Activated CD4-positive, alpha-beta T cell treated with anti-CD3 and anti-CD28 coated beads for 36 hours (primary cell): ENCODE data around the gene PCDHGB5. TPM values are rescaled to one million over a fixed set of nuclear protein-coding genes. Genes with fewer than 3 reads are reported as not detected.
"Not testable (repeated sequence)": the region's sequence is repeated elsewhere in the genome, so short reads cannot be mapped to it uniquely, and the experiment has no call there.

Experiments used
- ATAC-seq: fragments of 200-7000 bp; cut with Tn5 transposase; one replicate; pipeline ENCODE4 v1.10.0; 2021; ENCODE audit warnings: mild to moderate bottlenecking, moderate library complexity
- CTCF ChIA-PET: fragments of 350-600 bp; sonication (Branson Sonifier 250); formaldehyde crosslinking; loops from one replicate; lab custom pipeline; 2021; ENCODE audit warnings: antibody characterized with exemption; lab: Charles Lee
- POLR2A ChIA-PET: fragments of 350-600 bp; sonication (Branson Sonifier 250); formaldehyde crosslinking; loops from one replicate; lab custom pipeline; 2021; ENCODE audit warnings: antibody characterized with exemption, inconsistent platforms; lab: Charles Lee
- DNase-seq: peaks from one replicate; pipeline ENCODE4 v3.0.0-alpha.2; 2020
- H3K27ac Mint-ChIP-seq: one replicate; pipeline ENCODE4 v1.8.0; 2021; ENCODE audit warnings: mixed read lengths
- H3K27me3 Mint-ChIP-seq: one replicate; pipeline ENCODE4 v1.8.0; 2021; ENCODE audit warnings: mixed read lengths
- H3K36me3 Mint-ChIP-seq: one replicate; pipeline ENCODE4 v1.8.0; 2021; ENCODE audit warnings: low read depth, mixed read lengths
- H3K4me1 Mint-ChIP-seq: one replicate; pipeline ENCODE4 v1.8.0; 2021; ENCODE audit warnings: mixed read lengths
- H3K4me3 Mint-ChIP-seq: one replicate; pipeline ENCODE4 v1.8.0; 2021; ENCODE audit warnings: mild to moderate bottlenecking, moderate library complexity, mixed read lengths
- H3K9me3 Mint-ChIP-seq: one replicate; pipeline ENCODE4 v1.8.0; 2021; ENCODE audit warnings: low read depth, mixed read lengths
- intact Hi-C, 2 experiments: fragments of 100-400 bp; cut with DNase I in 1 of 2; cut with micrococcal nuclease in 1 of 2; formaldehyde crosslinking; loops; one replicate each; pipeline versions ENCODE4 v1.14.2 to v1.15.1; 2022 to 2024; cut with DNase I, micrococcal nuclease
- total RNA-seq, 2 experiments: library from RNA; stranded (reverse); gene quantifications; one replicate each; pipeline ENCODE4 v1.2.3, GENCODE V29; 2021

Gene PCDHGB5
- total RNA-seq, 2 experiments from 2014 or later, result 0.05 to 0.09 TPM

- ChIA-PET CTCF (interaction anchor here (0.7 kb wide), 1 partner anchor 187 kb away, joined by 3 read pairs; no protein-coding TSS in a partner anchor), POLR2A (no interaction called here)
- H3K4me3 Mint-ChIP-seq, result peak within 1 kb of the TSS; percentile 47
- peaks cover 27% of the 10 kb centered on the region for H3K9me3 Mint-ChIP-seq
- ATAC-seq, result no peak
- intact Hi-C loops, result no loop called here
- H3K4me1 Mint-ChIP-seq, result no peaks in the 10 kb centered on the region
- no peak within 1 kb of the TSS for H3K27ac Mint-ChIP-seq
- peaks cover 64% of the 10 kb centered on the region for H3K27me3 Mint-ChIP-seq
- no peak for DNase-seq
- peaks cover 10% of the 10 kb centered on the region for H3K36me3 Mint-ChIP-seq
Measured at GRCh38 chr5:141382469-141383294, 15.1 kb upstream of the PCDHGB5 start, which contains the start of gene PCDHGA7. Gene PCDHGA7, plus strand, starts transcription at chr5:141382742. Its CDS starts 158 bp downstream, at chr5:141382900.

DNA sequence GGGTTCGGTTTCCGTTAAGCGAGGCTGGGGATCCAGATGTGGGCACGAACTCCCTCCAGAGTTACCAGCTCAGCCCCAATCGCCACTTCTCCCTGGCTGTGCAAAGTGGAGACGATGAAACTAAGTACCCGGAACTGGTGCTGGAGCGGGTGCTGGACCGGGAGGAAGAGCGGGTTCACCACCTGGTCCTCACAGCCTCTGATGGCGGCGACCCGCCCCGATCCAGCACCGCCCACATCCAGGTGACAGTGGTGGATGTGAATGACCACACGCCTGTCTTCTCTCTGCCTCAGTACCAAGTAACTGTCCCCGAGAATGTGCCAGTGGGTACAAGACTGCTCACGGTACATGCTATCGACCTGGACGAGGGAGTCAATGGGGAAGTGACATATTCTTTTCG lies 14.4 kb upstream of the PCDHGB5 start:
- Mint-ChIP-seq H3K4me1 (no peaks in the 10 kb centered on the region), H3K9me3 (peaks cover 29% of the 10 kb centered on the region), H3K27me3 (peaks cover 66% of the 10 kb centered on the region), H3K4me3 (no peak overlapping the region), H3K36me3 (peaks cover 12% of the 10 kb centered on the region), H3K27ac (no peak overlapping the region)
- ATAC-seq (no peak), DNase-seq (no peak)
- intact Hi-C loops, result no loop called here
- CTCF ChIA-PET, result interaction anchor here (0.6 to 0.7 kb wide), 2 partner anchors 188 to 223 kb away, joined by 3 read pairs; no protein-coding TSS in a partner anchor
- POLR2A ChIA-PET, result no interaction called here

GRCh38 chr5:141384471-141385267 lies 13.1 kb upstream of the PCDHGB5 start:
- POLR2A ChIA-PET, result no interaction called here

DNA sequence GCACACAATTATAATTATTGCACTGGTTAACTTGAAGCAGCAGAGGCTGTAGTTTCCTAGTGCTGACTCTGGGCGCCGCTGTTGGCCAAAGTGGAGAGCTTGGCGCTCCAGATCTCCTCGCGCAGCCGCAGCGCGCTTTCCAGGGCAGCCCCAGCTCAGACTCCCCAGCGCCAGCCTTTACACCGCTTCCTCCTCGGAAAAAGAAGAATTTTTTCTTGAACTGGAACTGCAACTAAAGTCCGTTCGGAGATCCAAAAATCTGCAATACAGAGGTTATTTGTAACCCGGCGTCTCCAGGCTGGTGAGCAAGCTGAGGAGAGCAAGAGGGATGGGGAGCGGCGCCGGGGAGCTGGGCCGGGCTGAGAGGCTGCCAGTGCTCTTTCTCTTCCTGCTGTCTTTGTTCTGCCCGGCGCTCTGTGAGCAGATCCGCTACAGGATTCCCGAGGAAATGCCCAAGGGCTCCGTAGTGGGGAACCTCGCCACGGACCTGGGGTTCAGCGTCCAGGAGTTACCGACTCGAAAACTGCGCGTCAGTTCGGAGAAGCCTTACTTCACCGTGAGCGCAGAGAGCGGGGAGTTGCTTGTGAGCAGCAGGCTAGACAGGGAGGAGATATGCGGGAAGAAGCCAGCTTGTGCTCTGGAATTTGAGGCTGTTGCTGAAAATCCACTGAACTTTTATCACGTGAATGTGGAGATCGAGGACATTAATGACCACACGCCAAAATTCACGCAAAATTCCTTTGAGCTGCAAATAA lies 10.0 kb upstream of the PCDHGB5 start, which contains the start of gene PCDHGB4:
TSS of gene PCDHGB4 (plus strand) at position 142 of the 755 bp plus-strand sequence. CDS start at position 329, 187 bp downstream.
- intact Hi-C loops, H3K4me1 Mint-ChIP-seq, H3K27ac Mint-ChIP-seq: not testable (repeated sequence)
- ChIA-PET POLR2A (interaction anchor here (0.6 kb wide), 1 partner anchor 127 kb away, joined by 3 read pairs; no protein-coding TSS in a partner anchor), CTCF (interaction anchor here (1.2 to 1.3 kb wide), 2 partner anchors 10 to 43 kb away, joined by 3 read pairs; partner anchors contain the start of gene PCDHGB5)
- peak; percentile 56 for DNase-seq
- peak; percentile 68 for ATAC-seq
- Mint-ChIP-seq H3K36me3 (peaks cover 18% of the 10 kb centered on the region), H3K27me3 (peaks cover 71% of the 10 kb centered on the region), H3K9me3 (peaks cover 42% of the 10 kb centered on the region), H3K4me3 (peak within 1 kb of the TSS; percentile 23)

More at GRCh38 chr5:141384471-141385267, 13.1 kb upstream of the PCDHGB5 start:
- Mint-ChIP-seq H3K4me3 (no peak overlapping the region), H3K9me3 (peaks cover 35% of the 10 kb centered on the region), H3K36me3 (peaks cover 15% of the 10 kb centered on the region), H3K4me1 (no peaks in the 10 kb centered on the region), H3K27ac (no peak overlapping the region), H3K27me3 (peaks cover 70% of the 10 kb centered on the region)
- CTCF ChIA-PET, result no interaction called here
- intact Hi-C loops, result no loop called here
- ATAC-seq (no peak), DNase-seq (no peak)

DNA sequence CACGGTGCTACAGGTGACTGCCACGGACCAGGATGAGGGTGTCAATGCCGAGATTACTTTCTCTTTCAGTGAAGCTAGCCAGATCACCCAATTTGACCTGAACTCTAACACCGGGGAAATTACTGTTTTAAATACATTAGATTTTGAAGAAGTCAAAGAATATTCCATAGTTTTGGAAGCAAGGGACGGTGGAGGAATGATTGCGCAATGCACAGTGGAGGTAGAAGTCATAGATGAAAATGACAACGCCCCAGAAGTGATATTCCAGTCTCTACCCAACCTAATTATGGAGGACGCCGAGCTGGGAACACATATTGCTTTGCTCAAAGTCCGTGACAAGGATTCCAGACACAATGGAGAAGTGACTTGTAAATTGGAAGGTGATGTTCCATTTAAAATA lies 9.1 kb upstream of the PCDHGB5 start:
- peaks cover 43% of the 10 kb centered on the region for H3K9me3 Mint-ChIP-seq
- no peak overlapping the region for H3K27ac Mint-ChIP-seq
- H3K36me3 Mint-ChIP-seq, result peaks cover 21% of the 10 kb centered on the region
- H3K4me1 Mint-ChIP-seq, result no peaks in the 10 kb centered on the region
- ChIA-PET CTCF (interaction anchor here (1.2 kb wide), 1 partner anchor 9 kb away, joined by 3 read pairs; the partner anchor contains the start of gene PCDHGB5), POLR2A (no interaction called here)
- no peak overlapping the region for H3K4me3 Mint-ChIP-seq
- intact Hi-C loops, result no loop called here
- ATAC-seq (no peak), DNase-seq (no peak)
- H3K27me3 Mint-ChIP-seq, result peaks cover 69% of the 10 kb centered on the region

GRCh38 chr5:141389153-141390042 lies 8.3 kb upstream of the PCDHGB5 start:
- peaks cover 43% of the 10 kb centered on the region for H3K9me3 Mint-ChIP-seq
- DNase-seq (no peak), ATAC-seq (no peak)
- ChIA-PET CTCF (interaction anchor here (0.6 to 2.6 kb wide), 4 partner anchors 14 to 124 kb away, joined by 3 to 7 read pairs (median 4); partner anchors contain the start of gene PCDHGA4), POLR2A (no interaction called here)
- H3K36me3 Mint-ChIP-seq, result peaks cover 23% of the 10 kb centered on the region
- intact Hi-C loops, result no loop called here
- H3K27me3 Mint-ChIP-seq, result peaks cover 69% of the 10 kb centered on the region
- no peak overlapping the region for H3K27ac Mint-ChIP-seq
- H3K4me3 Mint-ChIP-seq, result no peak overlapping the region
- no peaks in the 10 kb centered on the region for H3K4me1 Mint-ChIP-seq

- DNase-seq (no peak), ATAC-seq (no peak)
- Mint-ChIP-seq H3K36me3 (peaks cover 29% of the 10 kb centered on the region), H3K4me1 (no peaks in the 10 kb centered on the region), H3K27me3 (peaks cover 60% of the 10 kb centered on the region), H3K4me3 (no peak within 1 kb of the TSS), H3K27ac (no peak within 1 kb of the TSS), H3K9me3 (peaks cover 38% of the 10 kb centered on the region)
- ChIA-PET CTCF (interaction anchor here (0.7 to 1.3 kb wide), 3 partner anchors 28 to 475 kb away, joined by 3 to 4 read pairs (median 3); partner anchors contain the start of genes PCDHGA2 and PCDHGA5), POLR2A (interaction anchor here (0.6 kb wide), 1 partner anchor 62 kb away, joined by 4 read pairs; the partner anchor contains the start of gene PCDHGA1)
- intact Hi-C loops, result no loop called here
Measured at GRCh38 chr5:141392429-141393198, 5.1 kb upstream of the PCDHGB5 start, which contains the start of gene PCDHGA8. Gene PCDHGA8, plus strand, starts transcription at chr5:141392633. Its CDS starts 181 bp downstream, at chr5:141392814.

DNA sequence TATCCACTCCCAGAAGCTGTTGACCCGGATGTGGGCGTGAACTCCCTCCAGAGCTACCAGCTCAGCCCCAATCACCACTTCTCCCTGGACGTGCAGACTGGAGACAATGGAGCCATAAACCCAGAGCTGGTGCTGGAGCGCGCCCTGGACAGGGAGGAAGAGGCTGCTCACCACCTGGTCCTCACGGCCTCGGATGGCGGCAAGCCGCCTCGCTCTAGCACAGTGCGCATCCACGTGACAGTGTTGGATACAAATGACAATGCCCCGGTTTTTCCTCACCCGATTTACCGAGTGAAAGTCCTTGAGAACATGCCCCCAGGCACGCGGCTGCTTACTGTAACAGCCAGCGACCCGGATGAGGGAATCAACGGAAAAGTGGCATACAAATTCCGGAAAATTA lies 4.5 kb upstream of the PCDHGB5 start:
- intact Hi-C loops, result no loop called here
- H3K27me3 Mint-ChIP-seq, result peaks cover 58% of the 10 kb centered on the region
- peaks cover 36% of the 10 kb centered on the region for H3K9me3 Mint-ChIP-seq
- POLR2A ChIA-PET, result no interaction called here
- CTCF ChIA-PET, result interaction anchor here (0.7 to 1.3 kb wide), 2 partner anchors 55 to 476 kb away, joined by 3 to 4 read pairs; partner anchors contain the start of gene PCDHGA2
- H3K27ac Mint-ChIP-seq, result no peak overlapping the region
- H3K36me3 Mint-ChIP-seq, result peaks cover 27% of the 10 kb centered on the region
- H3K4me1 Mint-ChIP-seq, result no peaks in the 10 kb centered on the region
- ATAC-seq, result no peak
- no peak overlapping the region for H3K4me3 Mint-ChIP-seq
- no peak for DNase-seq

GRCh38 chr5:141394401-141395187 lies 3.2 kb upstream of the PCDHGB5 start:
- Mint-ChIP-seq H3K36me3 (peaks cover 28% of the 10 kb centered on the region), H3K27me3 (peaks cover 57% of the 10 kb centered on the region), H3K9me3 (peaks cover 27% of the 10 kb centered on the region)
- intact Hi-C loops, H3K4me1 Mint-ChIP-seq, DNase-seq, ATAC-seq, H3K4me3 Mint-ChIP-seq, POLR2A ChIA-PET, H3K27ac Mint-ChIP-seq: not testable (repeated sequence)
- CTCF ChIA-PET, result interaction anchor here (1.2 to 1.5 kb wide), 2 partner anchors 163 to 169 kb away, joined by 3 to 5 read pairs; no protein-coding TSS in a partner anchor
